Measurements from ENCODE around the gene MYLIP. TPM values are rescaled to one million over a fixed set of nuclear protein-coding genes. Genes with fewer than 3 reads are reported as not detected.

MYLIP gene
- total and polyA plus RNA-seq, 2 experiments from 2014 or later = 26.7 to 33.8 TPM

DNA sequence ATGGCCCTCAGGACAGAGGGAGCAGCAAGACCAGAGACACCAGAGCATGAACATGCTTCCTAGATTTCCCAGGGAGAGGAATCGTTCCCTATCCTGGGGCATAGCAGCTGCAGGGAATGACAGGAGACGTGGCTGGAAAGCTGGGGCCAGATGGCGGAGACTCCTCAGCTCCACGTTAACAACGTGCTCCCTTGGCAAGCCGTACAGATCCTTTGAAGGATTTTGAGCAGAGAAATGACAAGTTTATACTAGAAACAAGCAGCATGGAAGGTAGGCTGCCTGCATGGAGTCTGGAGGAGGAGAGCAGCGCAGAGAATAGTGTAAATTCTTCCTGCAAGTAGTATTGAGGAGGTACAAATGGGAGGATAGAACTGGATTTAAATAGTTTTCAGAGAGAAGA is 11.7 kb downstream of the MYLIP start:
- peaks cover 93% of the 10 kb centered on the region for H3K79me2 ChIP-seq (replicated peaks; ENCODE audit: insufficient read depth)
- H3K27me3 Mint-ChIP-seq (ENCODE audit: insufficient read depth, low read depth, poor library complexity) = peaks cover 5% of the 10 kb centered on the region
- no peak overlapping the region for H3K4me3 ChIP-seq
- no peak overlapping the region for H3K4me2 ChIP-seq
- H3K4me1 Mint-ChIP-seq = peaks cover 47% of the 10 kb centered on the region
- H3K36me3 Mint-ChIP-seq (ENCODE audit: low read depth) = peaks cover 62% of the 10 kb centered on the region
- H3K27me3 ChIP-seq (ENCODE audit: insufficient read depth) = no peaks in the 10 kb centered on the region
- peak overlapping the region; percentile 60 for H3K27ac Mint-ChIP-seq
- peaks cover 48% of the 10 kb centered on the region for H3K36me3 ChIP-seq (ENCODE audit: insufficient read depth)
- ATAC-seq = no peak
- no peak overlapping the region for H3K27ac ChIP-seq (ENCODE audit: low read depth)
- DNase-seq (ENCODE audit: low spot score) = no peak
- TF ChIP-seq CREB1 (CRISPR knock-in tag; IDR thresholded peaks at IDR 0.05; ENCODE audit: low read depth) (no peak), ETS1 (IDR thresholded peaks at IDR 0.05) (no peak), EZH2phosphoT487 (IDR thresholded peaks at IDR 0.05; ENCODE audit: unreplicated experiment) (no peak), ZNF331 (CRISPR knock-in tag; IDR thresholded peaks at IDR 0.05; ENCODE audit: low read depth) (no peak), ZNF114 (CRISPR knock-in tag; IDR thresholded peaks at IDR 0.05) (no peak)
- H3K4me3 Mint-ChIP-seq = no peak overlapping the region
- H2AFZ ChIP-seq = no peak overlapping the region
- no peaks in the 10 kb centered on the region for H3F3A ChIP-seq (replicated peaks; ENCODE audit: low read depth)
- no peaks in the 10 kb centered on the region for H3K9me3 Mint-ChIP-seq
- H4K20me1 ChIP-seq (replicated peaks; ENCODE audit: insufficient read depth) = peaks cover 24% of the 10 kb centered on the region
- no peaks in the 10 kb centered on the region for H3K9me2 ChIP-seq (ENCODE audit: insufficient read depth)
- peaks cover 18% of the 10 kb centered on the region for H3K4me1 ChIP-seq (ENCODE audit: insufficient read depth)

DNA sequence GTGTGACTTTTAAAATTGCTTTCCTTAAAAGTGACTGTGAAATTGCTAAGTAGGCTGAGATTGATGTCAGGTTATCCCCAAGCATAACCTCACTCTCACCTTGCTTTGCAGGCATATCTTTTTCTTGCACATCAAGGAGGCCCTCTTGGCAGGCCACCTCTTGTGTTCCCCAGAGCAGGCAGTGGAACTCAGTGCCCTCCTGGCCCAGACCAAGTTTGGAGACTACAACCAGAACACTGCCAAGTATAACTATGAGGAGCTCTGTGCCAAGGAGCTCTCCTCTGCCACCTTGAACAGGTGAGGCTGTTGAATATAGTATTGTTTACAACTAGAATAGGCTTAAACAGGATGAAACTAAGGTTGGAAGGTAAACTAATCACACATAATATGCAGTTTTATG is 12.6 kb downstream of the MYLIP start:
- Histone ChIP-seq H3K27me3 (ENCODE audit: insufficient read depth) (no peaks in the 10 kb centered on the region), H3K9me2 (ENCODE audit: insufficient read depth) (no peaks in the 10 kb centered on the region), H4K20me1 (replicated peaks; ENCODE audit: insufficient read depth) (peaks cover 17% of the 10 kb centered on the region), H3K4me3 (no peak overlapping the region), H3F3A (replicated peaks; ENCODE audit: low read depth) (no peaks in the 10 kb centered on the region), H2AFZ (no peak overlapping the region), H3K36me3 (ENCODE audit: insufficient read depth) (peaks cover 57% of the 10 kb centered on the region), H3K4me2 (no peak overlapping the region), H3K27ac (ENCODE audit: low read depth) (no peak overlapping the region), H3K79me2 (replicated peaks; ENCODE audit: insufficient read depth) (peaks cover 92% of the 10 kb centered on the region), H3K4me1 (ENCODE audit: insufficient read depth) (peaks cover 18% of the 10 kb centered on the region)
- DNase-seq (ENCODE audit: low spot score) (no peak), ATAC-seq (no peak)
- Mint-ChIP-seq H3K9me3 (no peaks in the 10 kb centered on the region), H3K27me3 (ENCODE audit: insufficient read depth, low read depth, poor library complexity) (peaks cover 5% of the 10 kb centered on the region), H3K27ac (no peak overlapping the region), H3K36me3 (ENCODE audit: low read depth) (peaks cover 71% of the 10 kb centered on the region), H3K4me3 (no peak overlapping the region), H3K4me1 (peaks cover 43% of the 10 kb centered on the region)
- no peak for TF ChIP-seq ETS1 (IDR thresholded peaks at IDR 0.05)
- TF ChIP-seq POLR2AphosphoS5 (IDR thresholded peaks at IDR 0.05; ENCODE audit: low read depth) = no peak
- TF ChIP-seq ZNF114 (CRISPR knock-in tag; IDR thresholded peaks at IDR 0.05) = no peak
- no peak for TF ChIP-seq NANOG (IDR thresholded peaks at IDR 0.05; ENCODE audit: borderline replicate concordance)
- TF ChIP-seq JUNB (IDR thresholded peaks at IDR 0.05; ENCODE audit: unreplicated experiment) = no peak
- TF ChIP-seq EZH2 (IDR thresholded peaks at IDR 0.05; ENCODE audit: low read depth, unreplicated experiment) = no peak
- TF ChIP-seq CREB1 (CRISPR knock-in tag; IDR thresholded peaks at IDR 0.05; ENCODE audit: low read depth) = no peak
- TF ChIP-seq, protein P1, sequence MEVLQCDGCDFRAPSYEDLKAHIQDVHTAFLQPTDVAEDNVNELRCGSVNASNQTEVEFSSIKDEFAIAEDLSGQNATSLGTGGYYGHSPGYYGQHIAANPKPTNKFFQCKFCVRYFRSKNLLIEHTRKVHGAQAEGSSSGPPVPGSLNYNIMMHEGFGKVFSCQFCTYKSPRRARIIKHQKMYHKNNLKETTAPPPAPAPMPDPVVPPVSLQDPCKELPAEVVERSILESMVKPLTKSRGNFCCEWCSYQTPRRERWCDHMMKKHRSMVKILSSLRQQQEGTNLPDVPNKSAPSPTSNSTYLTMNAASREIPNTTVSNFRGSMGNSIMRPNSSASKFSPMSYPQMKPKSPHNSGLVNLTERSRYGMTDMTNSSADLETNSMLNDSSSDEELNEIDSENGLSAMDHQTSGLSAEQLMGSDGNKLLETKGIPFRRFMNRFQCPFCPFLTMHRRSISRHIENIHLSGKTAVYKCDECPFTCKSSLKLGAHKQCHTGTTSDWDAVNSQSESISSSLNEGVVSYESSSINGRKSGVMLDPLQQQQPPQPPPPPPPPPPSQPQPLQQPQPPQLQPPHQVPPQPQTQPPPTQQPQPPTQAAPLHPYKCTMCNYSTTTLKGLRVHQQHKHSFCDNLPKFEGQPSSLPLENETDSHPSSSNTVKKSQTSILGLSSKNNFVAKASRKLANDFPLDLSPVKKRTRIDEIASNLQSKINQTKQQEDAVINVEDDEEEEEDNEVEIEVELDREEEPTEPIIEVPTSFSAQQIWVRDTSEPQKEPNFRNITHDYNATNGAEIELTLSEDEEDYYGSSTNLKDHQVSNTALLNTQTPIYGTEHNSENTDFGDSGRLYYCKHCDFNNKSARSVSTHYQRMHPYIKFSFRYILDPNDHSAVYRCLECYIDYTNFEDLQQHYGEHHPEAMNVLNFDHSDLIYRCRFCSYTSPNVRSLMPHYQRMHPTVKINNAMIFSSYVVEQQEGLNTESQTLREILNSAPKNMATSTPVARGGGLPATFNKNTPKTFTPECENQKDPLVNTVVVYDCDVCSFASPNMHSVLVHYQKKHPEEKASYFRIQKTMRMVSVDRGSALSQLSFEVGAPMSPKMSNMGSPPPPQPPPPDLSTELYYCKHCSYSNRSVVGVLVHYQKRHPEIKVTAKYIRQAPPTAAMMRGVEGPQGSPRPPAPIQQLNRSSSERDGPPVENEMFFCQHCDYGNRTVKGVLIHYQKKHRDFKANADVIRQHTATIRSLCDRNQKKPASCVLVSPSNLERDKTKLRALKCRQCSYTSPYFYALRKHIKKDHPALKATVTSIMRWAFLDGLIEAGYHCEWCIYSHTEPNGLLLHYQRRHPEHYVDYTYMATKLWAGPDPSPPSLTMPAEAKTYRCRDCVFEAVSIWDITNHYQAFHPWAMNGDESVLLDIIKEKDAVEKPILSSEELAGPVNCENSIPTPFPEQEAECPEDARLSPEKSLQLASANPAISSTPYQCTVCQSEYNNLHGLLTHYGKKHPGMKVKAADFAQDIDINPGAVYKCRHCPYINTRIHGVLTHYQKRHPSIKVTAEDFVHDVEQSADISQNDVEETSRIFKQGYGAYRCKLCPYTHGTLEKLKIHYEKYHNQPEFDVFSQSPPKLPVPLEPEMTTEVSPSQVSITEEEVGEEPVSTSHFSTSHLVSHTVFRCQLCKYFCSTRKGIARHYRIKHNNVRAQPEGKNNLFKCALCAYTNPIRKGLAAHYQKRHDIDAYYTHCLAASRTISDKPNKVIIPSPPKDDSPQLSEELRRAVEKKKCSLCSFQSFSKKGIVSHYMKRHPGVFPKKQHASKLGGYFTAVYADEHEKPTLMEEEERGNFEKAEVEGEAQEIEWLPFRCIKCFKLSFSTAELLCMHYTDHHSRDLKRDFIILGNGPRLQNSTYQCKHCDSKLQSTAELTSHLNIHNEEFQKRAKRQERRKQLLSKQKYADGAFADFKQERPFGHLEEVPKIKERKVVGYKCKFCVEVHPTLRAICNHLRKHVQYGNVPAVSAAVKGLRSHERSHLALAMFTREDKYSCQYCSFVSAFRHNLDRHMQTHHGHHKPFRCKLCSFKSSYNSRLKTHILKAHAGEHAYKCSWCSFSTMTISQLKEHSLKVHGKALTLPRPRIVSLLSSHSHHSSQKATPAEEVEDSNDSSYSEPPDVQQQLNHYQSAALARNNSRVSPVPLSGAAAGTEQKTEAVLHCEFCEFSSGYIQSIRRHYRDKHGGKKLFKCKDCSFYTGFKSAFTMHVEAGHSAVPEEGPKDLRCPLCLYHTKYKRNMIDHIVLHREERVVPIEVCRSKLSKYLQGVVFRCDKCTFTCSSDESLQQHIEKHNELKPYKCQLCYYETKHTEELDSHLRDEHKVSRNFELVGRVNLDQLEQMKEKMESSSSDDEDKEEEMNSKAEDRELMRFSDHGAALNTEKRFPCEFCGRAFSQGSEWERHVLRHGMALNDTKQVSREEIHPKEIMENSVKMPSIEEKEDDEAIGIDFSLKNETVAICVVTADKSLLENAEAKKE (CRISPR knock-in tag; IDR thresholded peaks at IDR 0.05) = no peak
- TF ChIP-seq ZNF331 (CRISPR knock-in tag; IDR thresholded peaks at IDR 0.05; ENCODE audit: low read depth) = no peak
